HepG2 (cell line): ENCODE measurements around the gene DNAJC18. TPM values are rescaled to one million over a fixed set of nuclear protein-coding genes. Genes with fewer than 3 reads are reported as not detected.

Experiments
- ATAC-seq: fragments of 200-7000 bp; cut with Tn5 transposase; 3 replicates; pipeline ENCODE4 v1.9.1; 2020; ENCODE audit warnings: mild to moderate bottlenecking, moderate library complexity
- BruUV-seq: library from RNA; stranded (reverse); fragments of 400-500 nt; replicated peaks from 2 replicates; lab custom pipeline; 2021; lab: Mats Ljungman, UMichigan
- CTCF ChIA-PET: fragments of 300-600 bp; formaldehyde crosslinking; extraction: SDS; loops from one replicate; lab custom pipeline; 2021; ENCODE audit warnings: low total read pairs, inconsistent platforms, low intra/inter-chr PET ratio; lab: Yijun Ruan, JAX
- POLR2A ChIA-PET: fragments of 350-600 bp; sonication (Branson Sonifier 250); formaldehyde crosslinking; loops from one replicate; lab custom pipeline; 2020; ENCODE audit warnings: antibody characterized with exemption, inconsistent platforms; lab: Yijun Ruan, JAX
- DNase-seq: peaks from one replicate; pipeline ENCODE4 v3.0.0-alpha.2; 2015; ENCODE audit warnings: low spot score
- FAIRE-seq: peaks from 3 replicates; lab custom pipeline; 2011; peaks lifted over from hg19 to GRCh38; lab: Jason Lieb, UNC
- H2AFZ ChIP-seq: one replicate; pipeline ENCODE4 v1.6.1; 2011; ENCODE audit warnings: low read length, inconsistent platforms
- H3K27ac ChIP-seq: fragments of 300-600 bp; 3 replicates; pipeline ENCODE4 v1.8.0; 2011; ENCODE audit warnings: mixed run types, mild to moderate bottlenecking, mixed read lengths, low read length, inconsistent platforms; ENCODE audit not compliant: insufficient read depth; ENCODE audit errors: extremely low read length
- H3K27me3 ChIP-seq, 2 experiments: fragments of 200-600 bp in 1 of 2; 2 replicates in 1 of 2; 3 replicates in 1 of 2; pipeline versions ENCODE4 v1.6.0 to v1.8.0; 2011; ENCODE audit warnings: low read length in 2 of 2, mild to moderate bottlenecking in 2 of 2, moderate library complexity in 2 of 2, inconsistent platforms in 1 of 2; ENCODE audit not compliant: insufficient read depth in 2 of 2, control insufficient read depth in 1 of 2
- H3K36me3 ChIP-seq, 2 experiments: fragments of 200-600 bp in 1 of 2; replicated peaks in 1 of 2; 2 replicates in 1 of 2; 3 replicates in 1 of 2; pipeline versions ENCODE4 v1.5.1 to v1.8.0; 2011; ENCODE audit warnings: low read length in 2 of 2, inconsistent platforms in 1 of 2; ENCODE audit not compliant: insufficient read depth in 2 of 2, control insufficient read depth in 1 of 2
- H3K4me1 ChIP-seq: 2 replicates; pipeline ENCODE4 v1.5.1; 2012; ENCODE audit warnings: low read length, inconsistent platforms; ENCODE audit not compliant: insufficient read depth
- H3K4me2 ChIP-seq: 2 replicates; pipeline ENCODE4 v1.6.0; 2011; ENCODE audit warnings: low read depth, low read length, inconsistent platforms
- H3K4me3 ChIP-seq, 3 experiments: fragments of 200-600 bp in 1 of 3; sonication (generic), shearing (Covaris generic) in 1 of 3; replicated peaks in 1 of 3; 2 replicates each; pipeline ENCODE4 v1.5.1; 2011 to 2016; ENCODE audit warnings: low read length in 3 of 3, inconsistent platforms in 2 of 3, low read depth in 2 of 3, mild to moderate bottlenecking in 2 of 3, control low read depth in 1 of 3, mixed read lengths in 1 of 3; ENCODE audit not compliant: insufficient read depth in 1 of 3
- H3K79me2 ChIP-seq: one replicate; pipeline ENCODE4 v1.6.1; 2011; ENCODE audit warnings: low read length, inconsistent platforms; ENCODE audit not compliant: insufficient read depth
- H3K9ac ChIP-seq: 2 replicates; pipeline ENCODE4 v1.6.0; 2011; ENCODE audit warnings: mild to moderate bottlenecking, low read depth, low read length, inconsistent platforms; ENCODE audit not compliant: insufficient read depth
- H3K9me3 ChIP-seq: 2 replicates; pipeline ENCODE4 v1.5.1; 2012; ENCODE audit warnings: mild to moderate bottlenecking, low read length
- H4K20me1 ChIP-seq: 2 replicates; pipeline ENCODE4 v1.6.0; 2011; ENCODE audit warnings: inconsistent platforms, mild to moderate bottlenecking, low read length, moderate library complexity; ENCODE audit not compliant: insufficient read depth
- DRAP1 ChIP-seq: IDR thresholded peaks from 2 replicates; pipeline ENCODE4 v1.6.1; 2016; ENCODE audit warnings: missing genetic modification reagents, missing compliant biosample characterization
- NR2F6 ChIP-seq, 2 experiments: IDR thresholded peaks; 2 replicates each; pipeline ENCODE4 v1.6.1; 2016; ENCODE audit warnings: antibody characterized with exemption in 1 of 2, mild to moderate bottlenecking in 1 of 2
- SNAI1 ChIP-seq: sonication (generic); formaldehyde crosslinking; IDR thresholded peaks from 2 replicates; pipeline ENCODE4 v1.5.0; 2020; ENCODE audit warnings: mild to moderate bottlenecking, missing genetic modification reagents, borderline replicate concordance
- U2AF2 ChIP-seq: fragments of 200-400 bp; formaldehyde crosslinking; IDR thresholded peaks from 2 replicates; pipeline ENCODE4 v1.6.1; 2017; ENCODE audit warnings: low read depth, mild to moderate bottlenecking, low read length
- ZNF552 ChIP-seq: sonication (generic); formaldehyde crosslinking; IDR thresholded peaks from 2 replicates; pipeline ENCODE4 v1.9.0; 2022; ENCODE audit warnings: missing genetic modification reagents, mild to moderate bottlenecking, borderline replicate concordance
- ZUFSP ChIP-seq: sonication (generic); formaldehyde crosslinking; IDR thresholded peaks from 2 replicates; pipeline ENCODE4 v1.9.0; 2021; ENCODE audit warnings: missing genetic modification reagents, mild to moderate bottlenecking, borderline replicate concordance
- WGBS: methylation state at CpG from one replicate; pipeline ENCODE4 v1.1.6; 2017; ENCODE audit warnings: low lambda C conversion rate; 5-methylcytosine and 5-hydroxymethylcytosine counted together
- in situ Hi-C: cut with HindIII; loops from 2 replicates; pipeline ENCODE4 v1.10.0; 2017; ENCODE audit warnings: low pct_unique_long_range_greater_than_20kb; ENCODE audit not compliant: extremely low pct_ligation_motif_present
- intact Hi-C: fragments of 100-400 bp; cut with micrococcal nuclease; formaldehyde crosslinking; loops from one replicate; pipeline ENCODE4 v1.10.0; 2022; ENCODE audit not compliant: unreplicated experiment
- polyA plus RNA-seq, 8 experiments: library from polyadenylated mRNA; depleted of rRNA in 3 of 8; stranded (reverse) in 7 of 8; unstranded in 1 of 8; fragments of >200 nt; fragmentation: Illumina TruSeq in 4 of 8; extraction: Trizol in 4 of 8; gene quantifications; 2 replicates each; pipeline versions ENCODE4 v1.2.1 to v1.2.3, GENCODE V29; 2011 to 2016; ENCODE audit warnings: low read depth in 4 of 8, missing spikeins in 1 of 8, mixed read lengths in 1 of 8; ENCODE audit not compliant: insufficient read depth in 1 of 8
- total RNA-seq, 5 experiments: library from RNA; depleted of rRNA; stranded (reverse); fragments of >200 nt; fragmentation: Illumina TruSeq; extraction: Trizol; gene quantifications; 2 replicates each; pipeline ENCODE4 v1.2.3, GENCODE V29; 2016; ENCODE audit warnings: low read depth in 1 of 5
- TF ChIP-seq, protein P1 (sequence below): fragments of 450-650 bp; IDR thresholded peaks from 2 replicates; pipeline ENCODE4 v1.6.1; 2017

The DNAJC18 gene
- total and polyA plus RNA-seq, 2 of the 13 experiments (the other 11 are each of a cell fraction or from before 2014, with no cell fraction given): 6.5 to 6.6 TPM

GRCh38 chr5:139378941-139379361 is 60.4 kb downstream of the DNAJC18 start:
- no peaks in the 10 kb centered on the region for H3K9me3 ChIP-seq

More at GRCh38 chr5:139378941-139379361, 60.4 kb downstream of the DNAJC18 start:
- no peak overlapping the region for H3K4me2 ChIP-seq
- H3K36me3 ChIP-seq: peaks cover 0 to 5% of the 10 kb centered on the region in 2 experiments; a peak in 2 of 5 replicates
- no peak overlapping the region for H3K27ac ChIP-seq
- no peaks in the 10 kb centered on the region for H4K20me1 ChIP-seq
- WGBS: 96% methylated on average over 11 of the region's 13 CpGs
- POLR2A ChIA-PET: no interaction called here
- intact Hi-C loops: no loop called here
- no TSS peak for BruUV-seq
- in situ Hi-C loops: no loop called here
- FAIRE-seq (no peak), ATAC-seq (no peak), DNase-seq (no peak)
- peaks cover 12% of the 10 kb centered on the region for H3K79me2 ChIP-seq
- no peak overlapping the region for H2AFZ ChIP-seq
- H3K4me3 ChIP-seq: no peak overlapping the region
- no peaks in the 10 kb centered on the region for H3K27me3 ChIP-seq
- H3K9ac ChIP-seq: no peak overlapping the region
- no peak for TF ChIP-seq ZUFSP (CRISPR knock-in tag)
- no peak for TF ChIP-seq SNAI1 (CRISPR knock-in tag)
- TF ChIP-seq U2AF2: no peak
- no peak for TF ChIP-seq DRAP1 (CRISPR knock-in tag)
- TF ChIP-seq ZNF552 (CRISPR knock-in tag): no peak
- no peak for TF ChIP-seq NR2F6 (IDR thresholded peaks at IDR 0.05)
- no peak for TF ChIP-seq NR2F6 (CRISPR knock-in tag; IDR thresholded peaks at IDR 0.05)
- TF ChIP-seq, protein P1, sequence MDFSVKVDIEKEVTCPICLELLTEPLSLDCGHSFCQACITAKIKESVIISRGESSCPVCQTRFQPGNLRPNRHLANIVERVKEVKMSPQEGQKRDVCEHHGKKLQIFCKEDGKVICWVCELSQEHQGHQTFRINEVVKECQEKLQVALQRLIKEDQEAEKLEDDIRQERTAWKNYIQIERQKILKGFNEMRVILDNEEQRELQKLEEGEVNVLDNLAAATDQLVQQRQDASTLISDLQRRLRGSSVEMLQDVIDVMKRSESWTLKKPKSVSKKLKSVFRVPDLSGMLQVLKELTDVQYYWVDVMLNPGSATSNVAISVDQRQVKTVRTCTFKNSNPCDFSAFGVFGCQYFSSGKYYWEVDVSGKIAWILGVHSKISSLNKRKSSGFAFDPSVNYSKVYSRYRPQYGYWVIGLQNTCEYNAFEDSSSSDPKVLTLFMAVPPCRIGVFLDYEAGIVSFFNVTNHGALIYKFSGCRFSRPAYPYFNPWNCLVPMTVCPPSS: no peak
- TF ChIP-seq, all 625 proteins: peak for 0
- CTCF ChIA-PET: no interaction called here
- H3K4me1 ChIP-seq: peaks cover 36% of the 10 kb centered on the region
